IPS DF 19.7 (cell line): ENCODE results near the gene ABCD3.
"Not testable (repeated sequence)": the region's sequence is repeated elsewhere in the genome, so short reads cannot be mapped to it uniquely, and the experiment has no call there.

Source experiments
- DNase-seq: peaks from one replicate; pipeline ENCODE4 v3.0.0-alpha.2; 2013; ENCODE audit warnings: low read depth, low spot score

Gene ABCD3

DNA sequence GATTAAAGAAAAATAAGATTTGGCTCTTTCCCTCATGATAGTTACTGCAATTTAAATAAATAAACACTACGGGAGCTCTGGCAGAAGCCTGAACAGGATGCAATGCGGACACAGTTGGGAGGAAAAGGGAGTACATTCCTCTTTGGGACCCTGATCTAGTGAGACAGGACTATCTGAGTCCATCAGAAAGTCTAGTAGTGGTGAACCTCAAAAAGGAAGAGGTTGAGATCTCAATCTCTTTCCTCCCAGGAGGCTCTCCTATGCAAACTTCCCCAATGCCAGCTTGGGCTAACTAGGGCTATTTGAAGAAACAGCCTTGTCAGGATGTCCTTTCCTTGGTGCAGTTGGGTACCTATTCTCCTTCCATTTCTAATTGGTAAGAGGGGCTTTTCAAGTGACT lies 4.9 kb upstream of the ABCD3 start:
- no peak for DNase-seq

DNA sequence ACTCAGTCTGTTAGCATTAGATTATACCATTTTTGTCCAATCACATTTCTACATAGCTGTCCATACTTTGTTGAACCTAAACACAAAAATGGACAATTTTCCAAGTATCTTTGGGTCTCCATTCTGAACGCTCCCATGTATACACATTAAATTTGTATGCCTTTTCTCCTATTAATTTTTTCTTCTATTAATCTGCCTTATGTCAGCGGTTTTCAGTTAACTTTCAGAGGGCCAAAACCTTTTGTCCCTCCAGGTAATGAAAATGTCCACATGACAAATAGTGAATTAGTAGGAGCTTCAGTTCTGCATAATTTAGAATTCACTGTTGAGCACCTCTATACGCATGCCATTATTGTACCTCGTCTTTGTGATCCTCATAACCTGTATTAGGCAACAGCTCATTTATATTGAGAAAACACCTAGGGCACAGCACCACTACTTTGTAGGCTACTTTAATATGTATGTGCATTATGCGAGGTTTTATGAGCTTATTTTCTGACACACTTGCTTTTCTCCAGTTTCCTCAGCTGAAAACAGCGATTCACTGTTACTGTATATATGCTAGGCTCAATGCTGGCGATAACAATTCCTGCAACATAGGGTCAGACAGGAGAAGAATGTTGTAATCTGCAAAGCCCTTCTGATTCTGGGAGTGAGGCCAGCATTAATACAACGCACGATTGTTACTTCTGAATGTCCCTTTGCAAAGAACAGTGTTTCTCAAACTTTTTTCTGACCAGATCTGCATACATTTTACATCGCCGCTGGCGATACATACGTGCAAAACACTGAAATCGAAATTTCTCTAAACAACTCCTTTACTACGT lies 1.1 kb upstream of the ABCD3 start:
- DNase-seq, result no peak

DNA sequence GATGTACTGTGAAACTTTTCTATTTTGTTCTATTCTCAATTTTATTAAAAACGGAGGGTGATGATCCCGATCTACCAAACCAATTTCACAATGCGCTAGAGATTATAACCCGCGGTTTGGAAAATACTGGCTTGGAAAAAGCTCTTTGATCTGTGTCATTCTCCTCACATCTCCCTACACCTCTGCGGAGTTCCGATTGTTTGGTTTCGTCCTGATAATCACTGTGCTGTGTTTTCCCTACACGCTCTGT lies 536 bp upstream of the ABCD3 start:
- DNase-seq, result no peak

DNA sequence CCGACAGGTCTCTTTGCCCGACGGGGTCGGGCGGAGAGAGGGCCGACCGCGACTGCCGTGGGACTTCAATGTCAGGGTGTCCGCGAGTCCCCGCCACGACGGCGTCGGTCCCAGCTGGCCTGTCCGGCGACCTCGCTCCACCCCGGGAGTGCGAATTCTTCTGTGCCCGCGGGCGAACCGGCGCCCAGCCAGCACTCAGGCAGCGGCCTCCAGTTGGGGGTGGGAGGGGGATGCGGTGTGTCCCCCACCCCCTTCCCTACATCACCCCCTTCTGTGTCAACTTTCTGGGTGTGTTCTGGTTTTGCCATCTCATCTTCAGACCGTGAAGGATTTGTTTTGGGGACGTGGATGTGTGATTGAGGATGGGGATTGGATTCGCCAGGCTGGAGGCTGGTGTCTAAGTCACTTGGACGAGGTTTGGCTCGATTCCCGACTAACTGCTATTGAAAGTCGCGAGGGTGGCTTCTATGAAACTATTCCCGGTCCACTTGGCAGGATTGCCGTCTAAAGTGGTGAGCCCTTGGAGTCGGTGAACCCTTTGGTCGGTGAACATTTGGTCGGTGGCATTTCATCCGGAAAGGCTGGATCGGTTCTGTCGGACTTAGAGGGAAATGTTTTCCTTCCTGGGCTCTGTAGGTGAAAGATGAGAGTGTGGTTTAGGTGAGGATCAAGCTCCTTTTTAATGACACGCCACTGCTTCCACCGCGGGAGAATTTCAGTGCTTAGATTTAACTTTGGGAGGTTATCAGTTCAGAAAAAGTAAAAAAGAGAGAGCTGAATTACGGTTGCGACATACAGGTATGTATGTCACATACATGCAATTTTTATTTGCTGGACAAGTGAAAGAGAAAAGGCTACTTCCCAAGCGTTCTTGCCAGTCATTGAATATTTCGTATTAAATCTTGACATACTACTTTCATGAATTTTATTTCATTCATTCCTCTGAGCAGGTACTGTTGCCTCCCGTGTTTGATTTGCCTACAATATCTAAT lies 771 bp downstream of the ABCD3 start:
- DNase-seq, result no peak

DNA sequence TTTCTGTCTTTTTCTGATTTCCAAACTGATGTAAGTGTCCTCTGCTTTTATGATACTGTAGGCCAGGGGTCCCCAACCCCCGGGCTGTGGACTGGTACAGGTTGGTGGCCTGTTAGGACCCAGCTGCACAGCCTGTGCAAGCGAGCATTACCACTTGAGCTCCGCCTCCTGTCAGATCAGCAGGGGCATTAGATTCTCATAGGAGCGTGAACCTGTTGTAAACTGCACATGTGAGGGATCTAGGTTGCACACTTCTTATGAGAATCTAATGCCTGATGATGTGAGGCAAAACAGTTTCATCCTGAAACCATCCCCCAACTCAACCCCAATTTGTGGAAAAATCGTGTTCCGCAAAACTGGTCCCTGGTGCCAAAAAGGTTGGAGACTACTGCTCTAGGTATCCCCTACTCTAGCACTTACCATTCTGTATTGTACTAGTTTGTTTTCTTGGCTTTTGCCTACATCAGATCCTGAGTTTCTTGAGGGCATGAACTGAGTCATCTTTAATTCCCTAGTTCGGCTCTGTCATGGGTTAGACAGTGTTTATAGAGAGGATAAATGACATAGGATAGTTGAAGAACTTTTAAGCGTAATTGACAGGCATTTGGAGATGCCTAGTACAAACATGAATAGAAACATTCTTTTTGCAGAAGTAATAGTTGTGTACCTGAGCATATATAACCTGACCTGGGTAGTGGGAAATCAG lies 4.1 kb downstream of the ABCD3 start:
- DNase-seq, result no peak

DNA sequence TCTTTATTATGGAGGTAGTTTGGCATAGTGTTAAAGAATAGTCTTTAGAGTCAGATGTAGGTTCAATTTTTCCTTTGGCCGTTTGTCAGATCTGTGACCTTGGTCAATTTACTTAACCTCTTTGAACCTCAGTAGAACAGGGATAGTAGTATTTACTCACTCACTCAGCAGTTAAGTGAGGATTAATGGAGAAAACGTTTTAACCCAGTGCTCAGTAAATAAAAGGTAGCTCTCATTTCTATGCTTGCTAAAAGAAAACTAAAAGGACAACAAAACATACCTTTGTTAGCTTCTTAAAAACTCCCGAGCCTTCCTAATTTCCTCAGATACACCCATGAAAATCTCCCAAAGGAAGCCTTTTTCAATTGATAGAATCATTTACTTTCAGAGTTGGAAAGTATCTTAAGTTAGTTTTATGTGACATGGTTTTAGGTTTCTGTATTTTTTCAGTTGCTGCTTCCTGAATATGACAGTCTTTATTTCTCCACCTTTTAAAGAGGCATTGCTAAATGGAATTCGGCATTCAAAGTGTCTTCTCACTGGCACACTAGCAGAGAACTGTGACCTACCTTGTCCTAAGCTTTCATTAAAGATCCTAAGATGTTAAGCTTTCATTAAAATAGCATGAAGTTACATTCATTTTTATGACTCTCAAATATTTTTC lies 7.8 kb downstream of the ABCD3 start:
- no peak for DNase-seq

DNA sequence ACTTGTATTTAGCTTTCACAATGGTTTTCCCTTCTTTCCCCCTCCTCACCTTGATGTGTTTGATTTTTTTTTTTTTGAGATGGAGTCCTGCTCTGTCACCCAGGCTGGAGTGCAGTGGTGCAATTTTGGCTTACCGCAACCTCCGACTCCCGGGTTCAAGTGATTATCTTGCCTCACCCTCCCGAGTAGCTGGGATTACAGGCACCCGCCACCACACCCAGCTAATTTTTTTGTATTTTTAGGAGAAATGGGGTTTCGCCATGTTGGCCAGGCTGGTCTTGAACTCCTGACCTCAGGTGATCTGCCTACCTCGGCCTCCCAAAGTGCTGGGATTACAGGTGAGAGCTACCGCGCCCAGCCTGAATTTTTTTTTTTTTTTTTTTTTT lies 8.3 kb downstream of the ABCD3 start:
- not testable (repeated sequence) for DNase-seq

DNA sequence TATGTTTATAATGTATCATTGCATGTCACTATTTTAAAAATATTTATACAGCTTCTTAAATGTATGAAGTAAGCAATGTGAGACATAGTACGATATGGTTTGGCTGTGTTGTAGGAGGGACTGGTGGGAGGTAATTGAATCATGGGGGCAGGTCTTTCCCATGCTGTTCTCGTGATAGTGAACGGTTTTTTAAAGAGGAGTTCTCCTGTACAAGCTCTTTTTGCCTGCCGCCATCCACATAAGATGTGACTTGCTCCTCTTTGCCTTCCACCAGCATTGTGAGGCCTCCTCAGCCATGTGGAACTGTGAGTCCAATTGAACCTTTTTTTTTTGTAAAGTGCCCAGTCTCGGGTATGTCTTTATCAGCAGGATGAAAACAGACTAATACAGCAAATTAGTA lies 10.3 kb downstream of the ABCD3 start:
- DNase-seq, result no peak

DNA sequence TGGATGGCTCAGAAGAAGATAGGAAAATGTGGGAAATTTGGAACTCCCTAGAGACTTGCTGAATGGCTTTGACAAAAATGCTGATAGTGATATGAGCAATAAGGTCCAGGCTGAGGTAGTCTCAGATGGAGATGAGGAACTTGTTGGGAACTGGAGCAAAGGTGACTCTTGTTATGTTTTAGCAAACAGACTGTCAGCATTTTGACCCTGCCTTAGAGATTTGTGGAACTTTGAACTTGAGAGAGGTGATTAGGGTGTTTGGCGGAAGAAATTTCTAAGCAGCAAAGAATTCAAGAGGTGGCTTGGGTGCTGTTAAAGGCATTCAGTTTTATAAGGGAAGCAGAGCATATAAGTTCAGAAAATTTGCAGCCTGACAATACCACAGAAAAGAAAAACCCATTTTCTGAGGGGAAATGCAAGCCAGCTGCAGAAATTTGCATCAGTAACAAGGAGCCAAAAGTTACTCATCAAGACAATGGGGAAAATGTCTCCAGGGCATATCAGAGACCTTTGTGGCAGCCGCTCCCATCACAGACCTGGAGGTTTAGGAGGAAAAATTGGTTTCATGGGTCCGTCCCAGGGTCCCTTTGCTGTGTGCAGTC lies 10.8 kb downstream of the ABCD3 start:
- not testable (repeated sequence) for DNase-seq

DNA sequence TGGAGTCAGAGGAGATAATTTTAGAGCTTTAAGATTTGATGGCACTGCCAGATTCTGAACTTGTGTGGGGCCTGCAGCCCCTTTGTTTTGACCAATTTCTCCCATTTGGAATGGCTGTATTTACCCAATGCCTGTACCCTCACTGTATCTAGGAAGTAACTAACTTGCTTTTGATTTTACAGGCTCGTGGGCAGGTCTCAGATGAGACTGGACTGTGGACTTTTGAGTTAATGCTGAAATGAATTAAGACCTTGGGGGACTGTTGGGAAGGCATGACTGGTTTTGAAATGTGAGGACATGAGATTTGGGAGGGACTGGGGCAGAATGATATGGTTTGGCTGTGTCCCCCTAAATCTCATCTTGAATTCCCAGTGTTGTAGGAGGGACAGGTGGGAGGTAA lies 11.9 kb downstream of the ABCD3 start:
- not testable (repeated sequence) for DNase-seq

DNA sequence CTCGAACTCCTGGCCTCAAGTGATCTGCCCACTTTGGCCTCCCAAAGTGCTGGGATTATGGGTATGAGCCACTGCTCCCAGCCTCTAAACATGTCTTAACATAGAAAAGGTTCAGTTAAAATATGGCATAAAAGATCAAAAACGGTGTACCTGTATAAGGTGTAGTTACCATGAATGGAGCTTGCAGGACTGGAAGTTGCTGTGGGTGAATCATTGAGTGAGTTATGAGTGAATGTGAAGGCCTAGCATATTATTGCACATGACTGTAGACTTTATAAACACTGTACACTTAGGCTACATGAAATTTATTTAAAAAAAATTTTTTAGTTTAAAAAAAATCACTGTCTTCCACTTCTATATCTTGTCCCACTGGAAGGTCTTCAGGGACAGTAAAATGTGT lies 15.7 kb downstream of the ABCD3 start:
- no peak for DNase-seq

DNA sequence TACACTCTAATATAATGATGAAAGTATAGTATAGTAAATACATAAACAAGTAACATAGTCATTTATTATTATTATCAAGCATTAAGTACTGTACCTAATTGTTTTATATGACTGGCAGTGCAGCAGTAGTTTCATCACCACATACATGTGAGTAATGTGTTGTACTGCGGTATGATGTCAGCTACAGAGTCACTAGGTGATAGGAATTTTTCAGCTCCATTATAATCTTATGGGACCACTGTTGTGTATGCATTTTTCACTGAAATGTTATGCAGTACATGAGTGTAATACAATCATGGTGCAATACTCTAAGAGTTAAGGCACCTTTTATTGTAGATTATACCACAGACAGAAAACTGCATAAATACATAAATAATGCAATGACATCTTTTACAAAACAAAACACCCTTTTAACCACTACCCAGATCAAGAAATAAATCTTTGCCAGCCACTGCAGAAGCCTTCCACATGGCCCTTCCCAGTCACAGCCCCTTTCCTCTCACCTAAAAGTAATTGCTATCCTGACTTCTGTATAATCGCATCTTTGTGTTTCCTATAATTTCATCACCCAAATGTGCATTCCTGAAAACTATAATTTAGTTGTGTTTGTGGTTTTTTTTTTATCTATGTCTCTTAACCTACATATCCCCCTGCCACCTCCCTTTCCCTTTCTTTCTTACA lies 16.3 kb downstream of the ABCD3 start:
- no peak for DNase-seq

DNA sequence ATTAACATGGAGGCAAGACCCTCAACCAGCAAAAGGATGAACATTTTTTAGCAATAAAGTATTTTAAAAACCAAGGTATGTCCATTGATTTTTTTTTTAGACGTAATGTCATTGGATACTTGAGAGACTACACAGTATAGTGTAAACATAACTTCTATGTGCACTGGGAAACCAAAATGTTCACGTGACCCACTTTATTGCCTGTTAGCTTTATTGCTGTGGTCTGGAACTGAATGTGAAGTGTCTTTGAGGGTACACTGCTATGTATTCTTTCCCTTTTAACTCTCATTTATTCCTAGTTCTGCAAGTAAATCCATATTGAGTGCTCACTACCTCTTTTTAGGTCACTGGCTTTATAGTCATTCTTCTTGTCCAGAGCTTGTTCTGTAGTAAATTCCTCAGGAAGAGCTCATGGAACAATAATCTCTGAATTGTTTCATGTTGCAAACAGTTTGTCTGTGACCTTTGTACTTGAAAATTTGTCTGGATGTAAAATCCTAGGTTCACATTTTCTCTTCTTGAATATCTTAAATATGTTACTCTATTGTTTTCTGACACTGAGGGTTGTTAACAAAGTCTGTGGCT lies 20.6 kb downstream of the ABCD3 start:
- DNase-seq, result no peak

DNA sequence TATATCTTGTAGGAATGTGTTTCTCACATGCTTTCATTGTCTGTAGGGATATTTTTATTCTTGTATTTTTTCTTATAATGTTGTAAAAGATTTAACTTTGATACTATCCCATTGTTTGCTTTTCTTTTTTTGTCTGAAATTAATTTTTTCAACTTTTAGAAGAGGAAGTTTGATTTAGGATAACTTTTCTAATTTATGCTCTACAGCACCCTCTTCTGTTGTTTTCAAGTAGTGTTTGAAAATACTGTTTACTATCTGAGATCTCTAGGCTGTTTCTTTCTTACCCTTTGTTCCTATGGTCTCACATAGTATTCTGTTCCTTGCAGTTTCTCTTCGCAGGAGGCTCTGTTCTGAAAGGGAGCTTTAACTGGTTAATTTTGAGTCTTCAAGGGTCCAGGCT lies 21.9 kb downstream of the ABCD3 start:
- no peak for DNase-seq

DNA sequence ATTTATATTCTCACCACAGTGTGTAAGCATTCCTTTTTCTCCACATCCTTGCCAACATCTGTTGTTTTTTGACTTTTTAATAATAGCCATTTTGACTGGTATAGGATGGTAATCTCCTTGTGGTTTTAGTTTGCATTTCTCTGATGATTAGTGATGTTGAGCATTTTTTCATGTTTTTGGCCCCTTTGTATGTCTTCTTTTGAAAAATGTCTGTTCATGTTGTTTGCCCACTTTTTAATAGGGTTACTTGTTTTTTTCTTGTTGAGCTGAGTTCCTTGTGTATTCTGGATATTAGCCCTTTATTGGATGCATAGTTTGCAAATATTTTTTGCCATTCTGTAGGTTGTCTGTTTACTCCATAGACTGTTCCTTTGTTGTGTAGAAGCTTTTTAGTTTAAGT lies 24.9 kb downstream of the ABCD3 start:
- DNase-seq, result not testable (repeated sequence)

DNA sequence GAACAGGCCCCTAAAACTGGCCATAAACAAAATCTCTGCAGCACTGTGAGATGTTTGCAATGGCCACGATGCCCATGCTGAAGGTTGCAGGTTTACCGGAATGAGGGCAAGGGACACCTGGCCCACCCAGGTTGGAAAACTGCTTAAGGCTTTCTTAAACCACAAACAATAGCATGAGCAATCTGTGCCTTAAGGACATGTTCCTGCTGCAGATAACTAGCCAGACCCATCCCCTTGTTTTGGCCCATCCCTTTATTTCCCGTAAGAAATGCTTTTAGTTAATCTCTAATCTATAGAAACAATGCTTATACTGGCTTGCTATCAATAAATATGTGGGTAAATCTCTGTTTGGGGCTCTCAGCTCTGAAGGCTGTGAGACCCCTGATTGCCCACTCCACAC lies 26.6 kb downstream of the ABCD3 start:
- not testable (repeated sequence) for DNase-seq

DNA sequence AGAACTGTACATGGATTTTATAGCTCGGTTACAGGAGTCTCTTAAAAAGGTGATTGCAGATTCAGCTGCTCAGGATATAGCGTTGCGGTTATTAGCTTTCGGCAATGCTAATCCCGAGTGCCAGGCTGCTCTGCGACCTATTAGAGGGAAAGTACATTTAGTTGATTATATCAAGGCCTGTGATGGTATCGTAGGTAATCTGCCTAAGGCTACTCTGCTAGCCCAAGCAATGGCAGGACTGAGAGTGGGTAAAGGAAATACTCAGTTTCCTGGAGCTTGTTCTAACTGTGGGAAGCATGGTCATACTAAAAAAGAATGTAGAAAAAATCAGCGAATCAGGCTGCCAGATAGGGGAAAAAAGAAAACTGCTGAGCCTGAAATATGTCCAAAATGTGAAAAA lies 27.5 kb downstream of the ABCD3 start:
- DNase-seq, result not testable (repeated sequence)

DNA sequence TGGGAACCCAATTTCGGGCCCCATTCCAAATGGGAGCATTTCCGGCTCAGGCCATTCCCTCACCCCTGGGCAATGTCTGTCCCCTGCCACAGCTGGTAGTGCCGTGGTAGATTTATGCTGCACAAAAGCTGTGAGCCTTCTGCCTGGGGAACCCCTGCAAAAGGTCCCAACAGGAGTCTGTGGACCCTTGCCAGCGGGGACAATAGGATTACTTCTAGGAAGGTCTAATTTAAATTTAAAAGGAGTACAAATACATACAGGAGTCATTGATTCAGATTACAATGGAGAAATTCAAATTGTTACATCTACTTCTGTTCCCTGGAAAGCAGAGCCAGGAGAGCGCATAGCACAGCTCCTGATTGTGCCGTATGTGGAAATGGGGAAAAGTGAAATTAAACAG lies 28.0 kb downstream of the ABCD3 start:
- DNase-seq, result not testable (repeated sequence)

DNA sequence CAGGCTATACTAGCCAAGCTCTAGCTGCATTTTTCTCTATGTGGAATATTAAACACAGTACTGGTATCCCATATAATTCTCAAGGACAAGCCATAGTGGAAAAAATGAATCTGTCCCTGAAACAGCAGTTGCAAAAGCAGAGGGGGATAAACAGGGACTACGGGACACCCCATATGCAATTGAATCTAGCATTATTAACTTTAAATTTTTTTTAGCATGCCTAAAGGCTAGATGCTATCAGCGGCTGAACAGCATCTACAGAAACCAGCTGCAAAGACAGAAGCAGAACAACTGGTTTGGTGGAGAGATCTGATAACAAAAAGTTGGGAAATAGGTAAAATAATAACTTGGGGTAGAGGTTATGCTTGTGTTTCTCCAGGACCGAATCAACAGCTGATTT lies 30.6 kb downstream of the ABCD3 start:
- DNase-seq, result not testable (repeated sequence)

DNA sequence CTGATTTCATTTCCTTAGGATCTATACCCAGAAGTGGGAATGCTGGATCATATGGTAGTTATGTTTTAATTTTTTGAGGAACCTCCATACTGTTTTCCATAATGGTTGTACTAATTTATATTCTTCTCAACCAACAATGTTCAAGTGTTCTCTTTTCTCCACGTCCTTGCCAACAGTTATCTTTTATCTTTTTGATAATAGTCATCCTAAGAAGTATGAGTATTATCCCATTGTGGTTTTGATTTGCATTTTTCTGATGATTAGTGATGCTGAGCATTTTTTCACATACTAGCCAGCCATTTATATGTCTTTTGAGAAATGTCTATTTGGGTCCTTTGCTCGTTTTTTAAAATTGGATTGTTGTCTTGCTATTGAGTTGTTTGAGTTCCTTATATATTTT lies 38.5 kb downstream of the ABCD3 start:
- DNase-seq, result no peak
